Muscle layer of colon (tissue), 2 donors: ENCODE measurements around the gene FH.

ENCODE experiments used
- H3K27ac ChIP-seq: one replicate; pipeline ENCODE4 v1.7.0; 2013; ENCODE audit warnings: low read depth, mild to moderate bottlenecking, low read length, moderate library complexity
- H3K27me3 ChIP-seq, 2 donors: one replicate each; pipeline ENCODE4 v1.7.0; 2013; ENCODE audit warnings: low read length in 2 of 2, mild to moderate bottlenecking in 2 of 2; ENCODE audit not compliant: insufficient read depth in 2 of 2, control insufficient read depth in 1 of 2
- H3K36me3 ChIP-seq: one replicate; pipeline ENCODE4 v1.7.0; 2013; ENCODE audit warnings: mild to moderate bottlenecking, low read length; ENCODE audit not compliant: insufficient read depth
- H3K4me1 ChIP-seq: one replicate; pipeline ENCODE4 v1.7.0; 2013; ENCODE audit warnings: mild to moderate bottlenecking, low read length; ENCODE audit not compliant: insufficient read depth
- H3K4me3 ChIP-seq, 2 donors: one replicate each; pipeline ENCODE4 v1.7.0; 2013; ENCODE audit warnings: low read length in 2 of 2, low read depth in 1 of 2, mild to moderate bottlenecking in 1 of 2, moderate library complexity in 1 of 2
- H3K9ac ChIP-seq: one replicate; pipeline ENCODE4 v1.7.0; 2013; ENCODE audit warnings: low read length
- H3K9me3 ChIP-seq: one replicate; pipeline ENCODE4 v1.7.0; 2013; ENCODE audit warnings: mild to moderate bottlenecking, low read length
- donor health status: abdominal sarcoma.
- donor health status: Adenocarcinoma of cecum.

The FH gene

GRCh38 chr1:241453732-241454131, 65.8 kb downstream of the FH start:
- no peaks in the 10 kb centered on the region for H3K9me3 ChIP-seq
- no peaks in the 10 kb centered on the region for H3K36me3 ChIP-seq
- H3K4me3 ChIP-seq: no peak overlapping the region
- no peak overlapping the region for H3K27ac ChIP-seq
- H3K27me3 ChIP-seq: no peaks in the 10 kb centered on the region
- H3K4me1 ChIP-seq: no peaks in the 10 kb centered on the region
- no peak overlapping the region for H3K9ac ChIP-seq

DNA sequence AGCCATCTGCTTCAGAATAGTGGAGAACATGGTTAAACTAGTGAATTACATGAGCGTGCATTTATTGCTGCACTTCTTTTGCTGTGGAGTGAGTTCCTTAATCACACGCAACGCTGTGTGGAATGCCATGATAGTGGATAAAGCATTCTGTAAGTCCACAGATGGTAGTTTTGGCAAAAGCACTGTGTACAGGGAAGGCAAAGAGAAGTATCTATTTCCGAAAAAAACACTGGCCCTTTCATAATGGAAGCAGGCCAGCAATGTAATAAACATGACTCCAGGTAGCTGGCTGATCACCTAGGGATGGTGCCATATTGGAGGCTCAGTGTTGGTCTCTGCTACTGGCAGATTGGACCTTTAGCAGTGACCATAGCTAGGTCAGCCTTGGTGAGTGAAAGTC, 67.6 kb downstream of the FH start:
- H3K27ac ChIP-seq: no peak overlapping the region
- no peaks in the 10 kb centered on the region for H3K4me1 ChIP-seq
- H3K36me3 ChIP-seq: no peaks in the 10 kb centered on the region
- no peak overlapping the region for H3K4me3 ChIP-seq
- H3K9me3 ChIP-seq: no peaks in the 10 kb centered on the region
- no peaks in the 10 kb centered on the region for H3K27me3 ChIP-seq
- no peak overlapping the region for H3K9ac ChIP-seq
